LNCAP (cell line): Measurements from ENCODE around the gene ECI1.

ENCODE experiments used
- TF ChIP-seq, protein P1 (sequence below): fragments of 450-650 bp; IDR thresholded peaks from 2 replicates; pipeline ENCODE4 v1.5.1; 2017; ENCODE audit warnings: mild to moderate bottlenecking

The ECI1 gene

DNA sequence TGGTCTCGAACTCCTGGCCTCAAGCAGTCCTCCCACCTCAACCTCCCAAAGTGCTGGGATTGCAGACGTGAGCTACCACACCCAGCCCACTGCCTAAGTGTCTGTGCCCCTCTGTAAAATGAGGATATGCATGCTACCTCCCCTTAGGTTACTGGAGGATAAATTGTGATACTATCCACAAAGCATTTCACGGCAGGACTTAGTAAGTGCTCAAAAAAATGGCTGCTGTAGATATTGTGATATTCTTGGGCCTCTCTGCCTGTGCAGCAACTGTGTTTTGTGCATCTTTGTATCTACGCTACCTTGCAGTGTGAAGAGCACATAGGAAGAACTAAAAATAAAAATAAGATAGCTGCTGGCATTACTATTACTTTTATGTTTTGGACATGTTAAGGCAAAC is 53.1 kb downstream of the ECI1 start:
- TF ChIP-seq, protein P1, sequence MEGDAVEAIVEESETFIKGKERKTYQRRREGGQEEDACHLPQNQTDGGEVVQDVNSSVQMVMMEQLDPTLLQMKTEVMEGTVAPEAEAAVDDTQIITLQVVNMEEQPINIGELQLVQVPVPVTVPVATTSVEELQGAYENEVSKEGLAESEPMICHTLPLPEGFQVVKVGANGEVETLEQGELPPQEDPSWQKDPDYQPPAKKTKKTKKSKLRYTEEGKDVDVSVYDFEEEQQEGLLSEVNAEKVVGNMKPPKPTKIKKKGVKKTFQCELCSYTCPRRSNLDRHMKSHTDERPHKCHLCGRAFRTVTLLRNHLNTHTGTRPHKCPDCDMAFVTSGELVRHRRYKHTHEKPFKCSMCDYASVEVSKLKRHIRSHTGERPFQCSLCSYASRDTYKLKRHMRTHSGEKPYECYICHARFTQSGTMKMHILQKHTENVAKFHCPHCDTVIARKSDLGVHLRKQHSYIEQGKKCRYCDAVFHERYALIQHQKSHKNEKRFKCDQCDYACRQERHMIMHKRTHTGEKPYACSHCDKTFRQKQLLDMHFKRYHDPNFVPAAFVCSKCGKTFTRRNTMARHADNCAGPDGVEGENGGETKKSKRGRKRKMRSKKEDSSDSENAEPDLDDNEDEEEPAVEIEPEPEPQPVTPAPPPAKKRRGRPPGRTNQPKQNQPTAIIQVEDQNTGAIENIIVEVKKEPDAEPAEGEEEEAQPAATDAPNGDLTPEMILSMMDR, result no peak

DNA sequence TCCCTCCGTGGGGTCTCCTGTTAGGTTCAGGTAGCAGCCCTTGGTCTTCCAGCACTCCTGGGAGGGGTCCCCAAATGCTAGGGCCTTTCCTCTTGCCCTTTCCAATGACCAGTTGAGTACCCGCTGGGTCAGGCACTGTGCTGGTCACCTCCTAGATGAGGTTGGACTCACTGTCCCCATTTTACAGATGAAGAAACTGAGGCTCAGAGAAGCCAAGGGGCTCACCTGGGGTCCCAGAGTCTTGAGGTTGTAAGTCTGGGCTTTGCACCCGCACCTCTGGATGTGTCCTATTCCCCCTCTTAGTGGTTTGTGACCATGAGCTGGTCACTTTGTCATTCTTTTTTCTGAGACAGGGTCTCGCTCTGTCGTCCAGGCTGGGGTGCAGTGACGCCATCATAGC is 53.6 kb downstream of the ECI1 start:
- TF ChIP-seq, protein P1, result no peak

DNA sequence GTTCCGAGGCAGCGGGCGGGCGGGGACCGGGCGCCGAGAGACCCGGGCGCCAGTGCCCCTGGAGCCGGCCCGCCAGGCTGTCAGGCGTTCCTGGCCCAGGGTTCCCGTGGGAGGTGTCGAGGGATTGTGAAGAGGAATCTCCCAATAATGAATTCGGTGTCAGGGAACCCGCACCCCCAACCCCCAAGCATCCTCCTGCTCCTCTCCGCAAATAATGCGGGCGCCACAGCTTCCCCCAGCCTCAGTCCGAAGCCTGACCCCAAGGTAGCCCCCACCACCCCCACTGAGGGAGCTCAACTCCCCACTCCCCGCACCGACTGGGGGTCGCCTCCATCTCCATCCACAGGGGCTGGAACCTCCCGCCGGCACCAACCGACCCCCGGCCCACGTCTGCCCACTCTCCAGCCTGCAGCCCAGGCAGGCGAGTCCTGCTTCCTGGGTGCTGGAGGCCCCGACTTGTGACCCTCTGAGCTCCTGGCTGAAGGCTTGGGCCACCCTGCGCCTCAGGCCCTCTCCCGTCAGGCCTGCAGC is 54.3 kb downstream of the ECI1 start:
- TF ChIP-seq, protein P1, result no peak

DNA sequence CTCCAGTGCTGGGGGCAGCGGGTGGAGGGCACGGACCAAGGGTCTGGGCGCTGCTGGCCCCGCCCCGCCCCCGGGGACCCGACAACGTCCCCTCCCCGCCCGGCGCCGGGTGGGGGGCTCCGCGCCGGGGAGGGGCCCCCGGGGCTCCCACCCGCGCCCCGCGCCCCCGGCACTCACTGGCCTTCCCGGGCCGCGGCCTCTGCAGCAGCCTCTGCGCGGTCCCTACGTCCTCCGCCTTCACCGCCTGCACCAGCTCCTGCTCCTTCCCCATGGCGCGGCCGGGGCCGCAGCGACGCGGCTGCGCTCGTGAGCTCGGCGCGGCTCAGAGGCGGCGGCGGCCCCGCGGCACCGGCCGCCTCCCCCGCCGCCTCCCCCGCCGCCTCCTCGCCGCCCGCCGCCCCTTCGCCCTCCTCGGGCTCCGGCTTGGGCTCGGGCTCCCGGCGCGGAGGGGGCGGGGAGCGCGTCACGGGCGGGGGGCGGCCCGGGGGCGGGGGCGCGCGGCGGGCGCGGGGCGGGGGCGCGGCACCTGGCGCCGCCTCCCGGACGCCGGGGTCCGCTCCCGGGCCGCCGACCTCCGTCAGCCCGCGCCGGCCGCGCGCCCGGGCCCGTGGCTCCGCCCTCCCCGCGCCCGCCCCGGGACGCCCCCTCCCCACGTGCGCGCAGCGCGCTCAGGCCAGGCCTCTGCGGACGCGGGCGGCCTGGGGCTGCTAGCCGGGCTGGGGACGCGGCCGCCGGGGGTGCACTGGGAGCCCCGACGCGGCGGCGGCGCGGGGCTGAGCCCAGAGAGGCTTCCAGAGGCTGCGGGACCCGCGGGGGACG is 55.0 kb downstream of the ECI1 start, which contains the start of gene CASKIN1:
Gene CASKIN1, minus strand, starts transcription at position 444 of the 819 bp plus-strand sequence. Its CDS starts 173 bp downstream, at position 271.
- TF ChIP-seq, protein P1, result no peak

DNA sequence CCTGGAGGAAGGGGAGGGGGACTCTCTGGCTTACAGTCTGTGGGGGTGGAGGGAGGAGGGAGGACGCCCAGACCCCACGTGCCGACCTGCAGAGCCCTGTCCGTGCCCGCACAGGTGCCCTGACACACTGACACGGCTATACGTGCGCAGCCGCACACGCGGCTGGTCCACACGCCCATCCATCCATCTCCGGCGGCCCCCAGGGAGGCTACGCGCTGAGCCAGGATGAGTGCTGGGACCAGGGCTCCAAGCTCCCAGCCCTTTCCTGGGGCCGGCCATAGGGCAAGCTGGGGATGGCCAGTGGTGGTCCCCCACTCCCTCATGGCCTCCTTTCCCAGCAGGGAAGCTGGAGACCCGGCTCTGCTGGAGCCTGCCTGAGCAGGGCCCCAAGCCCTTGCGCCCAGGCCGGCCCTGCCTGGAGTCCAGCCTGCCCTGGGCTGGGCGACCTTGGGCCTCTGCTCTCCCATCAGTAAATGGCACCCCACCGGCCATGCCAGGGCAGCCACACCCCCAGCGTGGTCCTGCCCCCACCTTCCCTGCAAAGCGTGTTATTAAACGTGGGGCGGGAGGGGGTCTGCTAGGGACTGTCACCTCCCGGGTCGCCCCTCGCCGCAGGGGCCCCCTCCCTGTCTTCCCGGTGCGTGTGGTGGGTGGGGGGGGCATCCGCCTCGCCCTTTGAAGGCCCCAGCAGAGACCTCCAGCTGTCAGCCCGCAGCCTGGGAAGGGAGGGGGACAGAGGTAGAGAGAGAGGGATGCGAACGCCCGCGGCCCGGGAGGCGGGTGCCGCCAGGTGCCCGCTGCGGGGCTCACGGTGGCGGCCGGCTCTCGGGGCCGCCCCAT is 55.8 kb downstream of the ECI1 start:
- TF ChIP-seq, protein P1, result no peak

DNA sequence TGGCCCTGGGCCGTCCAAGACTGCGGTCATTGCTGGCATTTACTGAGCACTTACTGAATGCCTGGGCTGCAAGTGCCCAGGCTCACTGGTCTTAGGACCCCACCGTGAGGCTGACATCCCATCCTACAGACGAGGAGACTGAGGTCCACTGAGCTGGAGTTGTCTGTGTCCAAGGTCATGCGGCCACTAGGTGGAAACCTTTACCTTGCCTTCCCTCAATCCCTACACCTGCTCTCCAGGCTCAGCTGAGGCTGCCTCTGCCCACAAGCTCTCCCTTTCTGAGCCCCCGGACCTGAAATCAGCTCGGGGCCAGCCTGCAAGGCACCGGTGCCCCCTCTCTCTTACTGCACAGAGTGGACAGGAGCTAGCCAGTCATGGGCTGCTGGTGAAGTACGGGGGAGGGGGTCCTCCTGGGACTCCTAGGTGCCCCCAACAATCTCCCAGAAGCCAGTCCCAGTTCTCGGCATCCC is 56.5 kb downstream of the ECI1 start:
- TF ChIP-seq, protein P1, result peak; percentile 71

DNA sequence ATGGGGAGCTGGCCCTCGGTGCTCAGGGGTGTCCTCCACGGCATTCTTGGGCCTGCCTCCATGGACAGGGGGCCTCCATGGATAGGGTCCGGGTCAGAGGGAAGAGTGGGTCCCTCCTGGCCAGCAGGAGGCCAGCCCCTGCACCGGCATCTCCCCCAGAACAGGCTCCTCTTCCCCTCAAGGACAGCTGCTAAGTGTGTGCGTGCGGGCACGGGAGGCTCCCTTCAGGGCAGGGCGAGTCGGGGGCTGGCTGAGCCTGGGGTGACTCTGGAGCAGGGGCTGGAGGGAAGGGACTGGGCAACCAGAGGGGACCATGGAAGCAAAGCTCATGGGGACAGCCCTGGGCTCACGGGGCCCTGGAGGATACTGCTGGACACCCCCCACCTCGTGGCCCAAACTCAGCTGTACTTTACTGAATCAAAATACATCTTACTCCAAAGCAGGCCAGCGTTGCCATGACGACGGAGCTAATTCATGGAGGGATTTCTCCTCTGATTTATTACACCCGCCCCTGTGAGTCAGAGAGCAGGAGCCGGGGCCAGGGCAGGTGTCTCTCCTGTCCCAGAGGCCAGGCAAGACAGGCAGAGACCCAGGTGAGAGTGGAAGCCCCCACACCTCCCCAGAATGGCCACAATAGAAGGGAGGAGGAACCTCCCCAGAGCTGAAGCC is 57.1 kb downstream of the ECI1 start:
- TF ChIP-seq, protein P1, result no peak
